Measurements from ENCODE around the gene KLHL29.

- TF ChIP-seq EP300 (IDR thresholded peaks at IDR 0.05) = no peak
- no peak for TF ChIP-seq CTCF (IDR thresholded peaks at IDR 0.05)
These were observed 221.2 kb downstream of the KLHL29 start for GRCh38 chr2:23606196-23606595.

Data from tibial nerve (tissue), 4 donors.